Midbrain (tissue), 1 donor: Measurements from ENCODE around the gene C5.

Experiments
- DNase-seq: peaks from one replicate; lab custom pipeline; 2025; lab: John Stamatoyannopoulos, UW

Gene C5

GRCh38 chr9:120941046-120941770 is 108.9 kb downstream of the C5 start:
- no peak for DNase-seq

- DNase-seq: no peak
Measured at GRCh38 chr9:120940573-120940972, 109.5 kb downstream of the C5 start.

GRCh38 chr9:120938851-120939250 is 111.2 kb downstream of the C5 start:
- no peak for DNase-seq

GRCh38 chr9:120937596-120937995 is 112.5 kb downstream of the C5 start:
- DNase-seq: no peak

- DNase-seq: no peak
Measured at GRCh38 chr9:120937127-120937526, 112.9 kb downstream of the C5 start.

GRCh38 chr9:120936764-120937122 is 113.3 kb downstream of the C5 start:
- no peak for DNase-seq

GRCh38 chr9:120936011-120936763 is 113.9 kb downstream of the C5 start:
- DNase-seq: peak; percentile 92

- peak; percentile 85 for DNase-seq
Measured at GRCh38 chr9:120935383-120935857, 114.7 kb downstream of the C5 start.

GRCh38 chr9:120934281-120934680 is 115.8 kb downstream of the C5 start:
- peak; percentile 12 for DNase-seq

- DNase-seq: no peak
Measured at GRCh38 chr9:120933310-120934055, 116.6 kb downstream of the C5 start.

GRCh38 chr9:120932086-120932823 is 117.8 kb downstream of the C5 start:
- DNase-seq: no peak

- DNase-seq: no peak
Measured at GRCh38 chr9:120931231-120932085, 118.6 kb downstream of the C5 start.

GRCh38 chr9:120929229-120929791 is 120.8 kb downstream of the C5 start:
- DNase-seq: peak; percentile 58

GRCh38 chr9:120928483-120929228 is 121.4 kb downstream of the C5 start:
- DNase-seq: peak; percentile 58

GRCh38 chr9:120928015-120928482 is 122.0 kb downstream of the C5 start:
- peak; percentile 6 for DNase-seq

GRCh38 chr9:120927269-120928014 is 122.6 kb downstream of the C5 start:
- DNase-seq: no peak

- no peak for DNase-seq
Measured at GRCh38 chr9:120926397-120926928, 123.6 kb downstream of the C5 start, which contains the start of gene TRAF1. Gene TRAF1 (minus strand): TSS chr9:120926796. CDS start chr9:120926075, 721 bp downstream.

GRCh38 chr9:120925535-120926396 is 124.3 kb downstream of the C5 start:
- no peak for DNase-seq
